HG03066 (cell line): ENCODE results near the gene PIAS2.
"Not testable (repeated sequence)": the region's sequence is repeated elsewhere in the genome, so short reads cannot be mapped to it uniquely, and the experiment has no call there.

Experiments
- ATAC-seq: cut with Tn5 transposase; IDR thresholded peaks from one replicate; pipeline ENCODE4 v1.9.1; 2021; ENCODE audit warnings: low read depth; ENCODE audit not compliant: unreplicated experiment

PIAS2 gene

GRCh38 chr18:46917108-46917802 lies at the start of gene PIAS2, which contains the start of gene KATNAL2:
TSS of gene PIAS2 (minus strand) at chr18:46917507. CDS start at chr18:46917345, 162 bp downstream.
TSS of gene KATNAL2 (plus strand) at chr18:46917602. CDS start at chr18:46946873, 29,271 bp downstream.
- peak; percentile 74 for ATAC-seq

GRCh38 chr18:46966266-46966665 lies 49.0 kb upstream of the PIAS2 start:
- not testable (repeated sequence) for ATAC-seq

- not testable (repeated sequence) for ATAC-seq
Observed at GRCh38 chr18:46964579-46965293, 47.4 kb upstream of the PIAS2 start.

- ATAC-seq = not testable (repeated sequence)
Observed at GRCh38 chr18:46963656-46964578, 46.6 kb upstream of the PIAS2 start.

GRCh38 chr18:46958209-46958608 lies 40.9 kb upstream of the PIAS2 start:
- ATAC-seq = no peak

- no peak for ATAC-seq
Observed at GRCh38 chr18:46953195-46953594, 35.9 kb upstream of the PIAS2 start.

- ATAC-seq = no peak
Observed at GRCh38 chr18:46950064-46950656, 32.9 kb upstream of the PIAS2 start.

GRCh38 chr18:46946656-46947282 lies 29.5 kb upstream of the PIAS2 start:
- peak; percentile 96 for ATAC-seq

- no peak for ATAC-seq
Observed at GRCh38 chr18:46942646-46943045, 25.3 kb upstream of the PIAS2 start.

GRCh38 chr18:46939998-46940571 lies 22.8 kb upstream of the PIAS2 start:
- ATAC-seq = no peak

- ATAC-seq = no peak
Observed at GRCh38 chr18:46939337-46939963, 22.1 kb upstream of the PIAS2 start.

GRCh38 chr18:46920653-46921052 lies 3.3 kb upstream of the PIAS2 start:
- no peak for ATAC-seq

GRCh38 chr18:46920067-46920466 lies 2.8 kb upstream of the PIAS2 start:
- ATAC-seq = no peak

- no peak for ATAC-seq
Observed at GRCh38 chr18:46917803-46918600, 695 bp upstream of the PIAS2 start.

- peak; percentile 31 for ATAC-seq
Observed at GRCh38 chr18:46916551-46917107, 678 bp downstream of the PIAS2 start.

GRCh38 chr18:46915800-46916550 lies 1.3 kb downstream of the PIAS2 start:
- ATAC-seq = no peak

- no peak for ATAC-seq
Observed at GRCh38 chr18:46910856-46911255, 6.5 kb downstream of the PIAS2 start.
